Activated CD4-positive, alpha-beta memory T cell treated with anti-CD3 and anti-CD28 coated beads for 36 hours (primary cell): ENCODE measurements around the gene PAPPA2. TPM values are rescaled to one million over a fixed set of nuclear protein-coding genes. Genes with fewer than 3 reads are reported as not detected.

Source experiments
- CTCF ChIA-PET: fragments of 350-600 bp; sonication (Branson Sonifier 250); formaldehyde crosslinking; loops from one replicate; lab custom pipeline; 2021; ENCODE audit warnings: antibody characterized with exemption, inconsistent platforms; lab: Charles Lee
- POLR2A ChIA-PET: fragments of 350-600 bp; sonication (Branson Sonifier 250); formaldehyde crosslinking; loops from one replicate; lab custom pipeline; 2021; ENCODE audit warnings: antibody characterized with exemption; lab: Charles Lee
- DNase-seq: peaks from one replicate; pipeline ENCODE4 v3.0.0-alpha.2; 2020
- H3K27ac Mint-ChIP-seq: one replicate; pipeline ENCODE4 v1.8.0; 2021; ENCODE audit warnings: mixed read lengths
- H3K27me3 Mint-ChIP-seq: one replicate; pipeline ENCODE4 v1.8.0; 2021; ENCODE audit warnings: mixed read lengths
- H3K36me3 Mint-ChIP-seq: one replicate; pipeline ENCODE4 v1.8.0; 2021; ENCODE audit warnings: mixed read lengths
- H3K4me1 Mint-ChIP-seq: one replicate; pipeline ENCODE4 v1.8.0; 2021; ENCODE audit warnings: low read depth, mixed read lengths
- H3K4me3 Mint-ChIP-seq: one replicate; pipeline ENCODE4 v1.8.0; 2021; ENCODE audit warnings: mild to moderate bottlenecking, mixed read lengths
- H3K9me3 Mint-ChIP-seq: one replicate; pipeline ENCODE4 v1.8.0; 2021; ENCODE audit warnings: mixed read lengths
- intact Hi-C: fragments of 100-400 bp; cut with micrococcal nuclease; formaldehyde crosslinking; loops from one replicate; pipeline ENCODE4 v1.15.1; 2023
- total RNA-seq, 2 experiments: library from RNA; stranded (reverse); gene quantifications; one replicate each; pipeline ENCODE4 v1.2.3, GENCODE V29; 2021

The PAPPA2 gene
- total RNA-seq, 2 experiments from 2014 or later = 0.44 to 0.64 TPM

GRCh38 chr1:176601348-176601747, 138.4 kb downstream of the PAPPA2 start:
- CTCF ChIA-PET = no interaction called here
- Mint-ChIP-seq H3K4me1 (no peaks in the 10 kb centered on the region), H3K9me3 (no peaks in the 10 kb centered on the region), H3K27ac (no peak overlapping the region), H3K27me3 (no peaks in the 10 kb centered on the region), H3K4me3 (no peak overlapping the region), H3K36me3 (no peaks in the 10 kb centered on the region)
- intact Hi-C loops = no loop called here
- DNase-seq = no peak
- POLR2A ChIA-PET = no interaction called here

GRCh38 chr1:176602388-176603004, 139.5 kb downstream of the PAPPA2 start:
- Mint-ChIP-seq H3K9me3 (no peaks in the 10 kb centered on the region), H3K4me1 (no peaks in the 10 kb centered on the region), H3K4me3 (no peak overlapping the region), H3K27me3 (no peaks in the 10 kb centered on the region), H3K27ac (no peak overlapping the region), H3K36me3 (no peaks in the 10 kb centered on the region)
- DNase-seq = no peak
- intact Hi-C loops = no loop called here
- CTCF ChIA-PET = no interaction called here
- POLR2A ChIA-PET = no interaction called here

- H3K4me1 Mint-ChIP-seq = no peaks in the 10 kb centered on the region
- intact Hi-C loops = no loop called here
- no peaks in the 10 kb centered on the region for H3K27me3 Mint-ChIP-seq
- ChIA-PET POLR2A (no interaction called here), CTCF (no interaction called here)
- no peaks in the 10 kb centered on the region for H3K9me3 Mint-ChIP-seq
- H3K4me3 Mint-ChIP-seq = no peak overlapping the region
- H3K27ac Mint-ChIP-seq = no peak overlapping the region
- DNase-seq = no peak
- H3K36me3 Mint-ChIP-seq = no peaks in the 10 kb centered on the region
Measured at GRCh38 chr1:176603696-176604095, 140.7 kb downstream of the PAPPA2 start.

- DNase-seq = no peak
- intact Hi-C loops = no loop called here
- no peaks in the 10 kb centered on the region for H3K9me3 Mint-ChIP-seq
- H3K4me1 Mint-ChIP-seq = no peaks in the 10 kb centered on the region
- H3K27me3 Mint-ChIP-seq = no peaks in the 10 kb centered on the region
- ChIA-PET POLR2A (no interaction called here), CTCF (no interaction called here)
- no peak overlapping the region for H3K27ac Mint-ChIP-seq
- H3K4me3 Mint-ChIP-seq = no peak overlapping the region
- H3K36me3 Mint-ChIP-seq = no peaks in the 10 kb centered on the region
Measured at GRCh38 chr1:176604461-176604860, 141.5 kb downstream of the PAPPA2 start.

GRCh38 chr1:176605176-176605575, 142.2 kb downstream of the PAPPA2 start:
- DNase-seq = no peak
- H3K9me3 Mint-ChIP-seq = no peaks in the 10 kb centered on the region
- no peaks in the 10 kb centered on the region for H3K27me3 Mint-ChIP-seq
- intact Hi-C loops = no loop called here
- no peaks in the 10 kb centered on the region for H3K36me3 Mint-ChIP-seq
- H3K4me1 Mint-ChIP-seq = no peaks in the 10 kb centered on the region
- H3K4me3 Mint-ChIP-seq = no peak overlapping the region
- ChIA-PET CTCF (interaction anchor here (0.6 kb wide), 1 partner anchor 137 kb away, joined by 4 read pairs; no protein-coding TSS in a partner anchor), POLR2A (no interaction called here)
- H3K27ac Mint-ChIP-seq = no peak overlapping the region

GRCh38 chr1:176609556-176610408, 146.8 kb downstream of the PAPPA2 start:
- ChIA-PET POLR2A (no interaction called here), CTCF (no interaction called here)
- Mint-ChIP-seq H3K36me3 (no peaks in the 10 kb centered on the region), H3K9me3 (no peaks in the 10 kb centered on the region), H3K27me3 (no peaks in the 10 kb centered on the region), H3K27ac (no peak overlapping the region), H3K4me3 (no peak overlapping the region), H3K4me1 (no peaks in the 10 kb centered on the region)
- intact Hi-C loops = no loop called here
- DNase-seq = no peak

- intact Hi-C loops = no loop called here
- Mint-ChIP-seq H3K27me3 (no peaks in the 10 kb centered on the region), H3K27ac (no peak overlapping the region), H3K36me3 (no peaks in the 10 kb centered on the region), H3K4me1 (no peaks in the 10 kb centered on the region), H3K4me3 (no peak overlapping the region), H3K9me3 (no peaks in the 10 kb centered on the region)
- ChIA-PET CTCF (no interaction called here), POLR2A (no interaction called here)
- DNase-seq = no peak
Measured at GRCh38 chr1:176612791-176613190, 149.8 kb downstream of the PAPPA2 start.

GRCh38 chr1:176617881-176618280, 154.9 kb downstream of the PAPPA2 start:
- no peaks in the 10 kb centered on the region for H3K4me1 Mint-ChIP-seq
- H3K36me3 Mint-ChIP-seq = no peaks in the 10 kb centered on the region
- ChIA-PET CTCF (no interaction called here), POLR2A (no interaction called here)
- no peaks in the 10 kb centered on the region for H3K27me3 Mint-ChIP-seq
- intact Hi-C loops = no loop called here
- no peak overlapping the region for H3K4me3 Mint-ChIP-seq
- H3K9me3 Mint-ChIP-seq = no peaks in the 10 kb centered on the region
- no peak overlapping the region for H3K27ac Mint-ChIP-seq
- no peak for DNase-seq

GRCh38 chr1:176619261-176619660, 156.3 kb downstream of the PAPPA2 start:
- Mint-ChIP-seq H3K9me3 (no peaks in the 10 kb centered on the region), H3K4me3 (no peak overlapping the region), H3K36me3 (no peaks in the 10 kb centered on the region), H3K27me3 (no peaks in the 10 kb centered on the region), H3K4me1 (no peaks in the 10 kb centered on the region), H3K27ac (no peak overlapping the region)
- no peak for DNase-seq
- ChIA-PET CTCF (no interaction called here), POLR2A (no interaction called here)
- intact Hi-C loops = no loop called here

- no peaks in the 10 kb centered on the region for H3K27me3 Mint-ChIP-seq
- no peaks in the 10 kb centered on the region for H3K9me3 Mint-ChIP-seq
- no peaks in the 10 kb centered on the region for H3K36me3 Mint-ChIP-seq
- DNase-seq = no peak
- intact Hi-C loops = no loop called here
- POLR2A ChIA-PET = no interaction called here
- H3K27ac Mint-ChIP-seq = no peak overlapping the region
- no peaks in the 10 kb centered on the region for H3K4me1 Mint-ChIP-seq
- H3K4me3 Mint-ChIP-seq = no peak overlapping the region
- CTCF ChIA-PET = no interaction called here
Measured at GRCh38 chr1:176625365-176625764, 162.4 kb downstream of the PAPPA2 start.

- intact Hi-C loops = no loop called here
- H3K9me3 Mint-ChIP-seq = no peaks in the 10 kb centered on the region
- CTCF ChIA-PET = no interaction called here
Measured at GRCh38 chr1:176626572-176627061, 163.6 kb downstream of the PAPPA2 start.

GRCh38 chr1:176628775-176629174, 165.8 kb downstream of the PAPPA2 start:
- Mint-ChIP-seq H3K27ac (no peak overlapping the region), H3K4me3 (no peak overlapping the region), H3K27me3 (no peaks in the 10 kb centered on the region), H3K36me3 (no peaks in the 10 kb centered on the region), H3K4me1 (no peaks in the 10 kb centered on the region), H3K9me3 (no peaks in the 10 kb centered on the region)
- ChIA-PET POLR2A (no interaction called here), CTCF (no interaction called here)
- DNase-seq = no peak
- intact Hi-C loops = no loop called here

More at GRCh38 chr1:176626572-176627061, 163.6 kb downstream of the PAPPA2 start:
- H3K4me1 Mint-ChIP-seq = no peaks in the 10 kb centered on the region
- no peak overlapping the region for H3K27ac Mint-ChIP-seq
- H3K27me3 Mint-ChIP-seq = no peaks in the 10 kb centered on the region
- H3K4me3 Mint-ChIP-seq = no peak overlapping the region
- POLR2A ChIA-PET = no interaction called here
- H3K36me3 Mint-ChIP-seq = no peaks in the 10 kb centered on the region
- no peak for DNase-seq
